COLO668 (cell line): Measurements from ENCODE around the gene UBE4B.
"Not testable (repeated sequence)": the region's sequence is repeated elsewhere in the genome, so short reads cannot be mapped to it uniquely, and the experiment has no call there.

Experiments used
- DNase-seq: peaks from one replicate; lab custom pipeline; 2025; ENCODE audit not compliant: unreplicated experiment; lab: John Stamatoyannopoulos, UW

The UBE4B gene

GRCh38 chr1:10208537-10208936 is 175.8 kb downstream of the UBE4B start:
- no peak for DNase-seq

DNA sequence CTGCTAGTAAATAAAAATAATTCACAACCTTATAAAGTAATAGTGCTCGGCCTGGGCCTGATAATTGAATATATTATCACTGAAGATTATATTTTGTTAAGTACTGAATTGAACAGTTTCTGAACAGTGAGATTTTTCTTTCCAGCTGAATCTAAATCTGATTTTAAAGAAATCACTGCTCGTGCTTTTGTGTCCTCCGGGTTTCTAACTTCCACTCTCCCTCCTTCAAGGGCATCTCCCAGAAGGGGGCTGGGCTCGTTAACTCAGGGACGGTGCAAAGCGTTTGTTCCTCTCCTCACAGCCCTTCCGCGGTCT is 176.8 kb downstream of the UBE4B start:
- DNase-seq = no peak

DNA sequence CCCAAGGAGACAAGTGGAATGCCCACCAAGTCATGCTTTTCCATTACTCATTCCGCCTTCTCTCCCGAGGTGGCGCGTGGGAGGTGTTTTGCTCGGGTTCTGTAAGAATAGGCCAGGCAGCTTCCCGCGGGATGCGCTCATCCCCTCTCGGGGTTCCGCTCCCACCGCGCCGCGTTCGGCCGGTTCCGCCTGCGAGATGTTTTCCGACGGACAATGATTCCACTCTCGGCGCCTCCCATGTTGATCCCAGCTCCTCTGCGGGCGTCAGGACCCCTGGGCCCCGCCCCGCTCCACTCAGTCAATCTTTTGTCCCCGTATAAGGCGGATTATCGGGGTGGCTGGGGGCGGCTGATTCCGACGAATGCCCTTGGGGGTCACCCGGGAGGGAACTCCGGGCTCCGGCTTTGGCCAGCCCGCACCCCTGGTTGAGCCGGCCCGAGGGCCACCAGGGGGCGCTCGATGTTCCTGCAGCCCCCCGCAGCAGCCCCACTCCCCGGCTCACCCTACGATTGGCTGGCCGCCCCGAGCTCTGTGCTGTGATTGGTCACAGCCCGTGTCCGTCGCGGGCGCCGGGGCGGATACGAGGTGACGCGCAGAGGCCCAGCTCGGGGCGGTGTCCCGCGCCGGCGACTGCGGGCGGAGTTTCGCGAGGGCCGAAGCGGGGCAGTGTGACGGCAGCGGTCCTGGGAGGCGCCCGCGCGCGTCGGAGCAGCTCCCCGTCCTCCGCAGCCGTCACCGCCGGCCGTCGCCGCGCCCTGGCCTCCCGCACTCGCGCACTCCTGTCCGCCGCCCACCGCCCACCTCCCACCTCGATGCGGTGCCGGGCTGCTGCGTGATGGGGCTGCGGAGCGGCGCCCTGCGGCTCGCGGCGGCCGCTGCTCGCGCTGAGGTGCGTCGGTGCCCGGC is 177.4 kb downstream of the UBE4B start, which contains the start of gene KIF1B:
Gene KIF1B (plus strand): TSS at position 666 of the 906 bp plus-strand sequence. CDS start 21,759 bp downstream, outside the sequence.
- peak; percentile 100 for DNase-seq

- peak; percentile 79 for DNase-seq
Observed at GRCh38 chr1:10210841-10211804, 178.4 kb downstream of the UBE4B start.

DNA sequence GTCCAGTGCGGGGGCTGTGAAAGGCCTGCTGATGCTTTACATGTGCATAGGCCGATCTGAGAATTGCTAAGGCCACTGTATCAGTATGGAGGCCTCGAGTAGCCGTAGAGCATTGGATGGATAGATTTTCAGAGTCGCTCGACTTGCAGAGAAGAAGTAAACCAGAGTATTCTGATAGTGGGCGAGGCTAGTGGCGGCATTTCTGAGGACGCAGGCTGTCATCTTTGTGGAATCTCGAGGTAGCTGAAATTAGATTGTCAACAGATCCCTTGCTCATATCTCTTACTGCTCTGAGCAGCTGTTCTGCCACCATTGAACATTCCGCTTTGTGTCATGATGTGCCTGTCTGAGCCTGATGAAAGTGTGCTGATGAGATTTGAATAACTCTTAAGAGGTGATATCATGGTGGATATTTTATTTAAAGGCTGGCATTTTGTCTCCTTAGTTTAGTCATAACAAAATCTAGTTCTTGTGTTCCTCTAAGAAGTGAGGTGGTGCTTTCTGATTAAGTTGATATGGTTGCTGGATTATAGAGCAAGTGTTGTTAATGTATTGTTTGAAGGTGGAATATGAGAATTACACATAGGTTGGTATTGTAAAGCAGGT is 179.2 kb downstream of the UBE4B start:
- DNase-seq = peak; percentile 63

DNA sequence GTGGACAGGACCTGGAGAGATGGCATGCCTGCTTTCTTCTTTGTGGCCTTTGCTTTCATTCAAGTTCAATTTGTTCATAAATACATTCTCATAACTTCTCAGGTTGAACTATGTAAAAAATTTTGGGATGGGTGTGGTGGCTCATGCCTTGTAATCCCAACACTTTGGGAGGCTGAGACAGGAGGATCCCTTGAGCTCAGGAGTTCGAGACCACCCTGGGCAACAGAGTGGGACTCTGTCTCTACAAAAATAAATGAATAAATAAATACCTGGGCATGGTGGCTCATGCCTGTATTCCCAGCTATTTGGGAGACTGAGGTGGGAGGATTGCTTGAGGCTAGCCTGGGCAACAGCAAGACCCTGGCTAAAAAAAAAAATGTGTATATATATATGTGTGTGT is 179.7 kb downstream of the UBE4B start:
- DNase-seq = no peak

- DNase-seq = no peak
Observed at GRCh38 chr1:10213186-10213705, 180.5 kb downstream of the UBE4B start.

DNA sequence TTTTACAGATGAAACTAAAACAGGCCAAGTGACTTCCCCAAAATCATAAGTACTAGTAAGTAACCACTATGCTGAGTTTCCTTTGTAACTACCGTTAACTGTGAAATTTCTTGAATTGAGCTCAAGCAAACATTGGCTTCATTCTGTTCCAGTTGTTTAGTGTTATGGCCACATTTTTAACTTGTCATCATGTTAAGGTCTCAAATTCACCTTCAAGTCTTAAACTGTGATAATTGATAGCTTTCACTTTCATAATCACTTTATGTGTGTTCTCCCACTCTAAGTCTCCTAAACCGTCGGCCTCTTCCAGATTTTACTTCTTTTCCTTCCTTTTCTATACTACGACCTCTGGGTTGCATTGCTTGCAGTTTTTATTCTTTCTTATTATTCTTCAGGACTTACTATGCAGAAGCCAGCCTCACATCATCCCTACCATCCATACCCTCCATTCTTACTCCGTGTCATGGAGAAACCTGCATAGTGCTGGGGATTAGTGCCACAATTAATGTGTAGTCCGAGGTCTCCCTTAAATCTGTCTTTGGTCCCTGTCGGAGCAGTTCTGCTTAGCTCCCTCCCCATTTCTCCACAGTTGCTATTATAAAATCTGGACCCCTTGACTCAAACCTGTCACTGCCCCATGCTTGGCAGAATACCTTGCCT is 183.5 kb downstream of the UBE4B start:
- DNase-seq = no peak

DNA sequence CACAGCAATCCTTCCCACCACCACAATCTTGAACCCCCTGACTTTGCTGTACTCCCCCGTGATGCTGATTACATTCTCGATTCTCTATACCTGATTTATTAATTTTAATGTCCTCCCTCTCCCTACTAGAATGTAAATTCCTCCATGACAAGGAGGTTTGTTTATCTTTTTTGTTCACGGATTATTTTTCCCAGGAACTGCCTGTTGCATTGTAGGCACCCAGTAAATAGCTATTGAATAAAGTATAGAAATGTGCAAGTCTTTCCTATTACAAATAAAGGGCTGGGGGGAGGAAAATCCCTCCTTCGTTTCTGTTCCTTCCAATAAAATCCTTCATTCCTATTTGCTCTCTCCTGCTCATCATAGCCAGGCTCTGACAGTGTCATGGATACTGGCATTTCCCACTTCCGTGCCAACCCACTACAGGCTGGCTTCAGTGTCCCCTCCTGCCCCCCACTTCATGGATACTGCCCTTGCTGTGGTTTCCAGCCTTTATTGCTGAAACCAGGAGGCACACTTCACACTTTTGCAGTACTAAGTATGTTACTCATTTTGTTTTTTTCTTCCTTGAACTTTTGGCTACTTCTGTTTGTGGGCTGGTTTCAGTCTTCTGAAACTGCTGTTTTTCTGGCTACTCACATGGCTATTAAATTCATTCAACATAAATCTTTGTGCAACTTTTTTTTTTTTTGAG is 185.1 kb downstream of the UBE4B start:
- DNase-seq = no peak

- no peak for DNase-seq
Observed at GRCh38 chr1:10220200-10220599, 187.4 kb downstream of the UBE4B start.

DNA sequence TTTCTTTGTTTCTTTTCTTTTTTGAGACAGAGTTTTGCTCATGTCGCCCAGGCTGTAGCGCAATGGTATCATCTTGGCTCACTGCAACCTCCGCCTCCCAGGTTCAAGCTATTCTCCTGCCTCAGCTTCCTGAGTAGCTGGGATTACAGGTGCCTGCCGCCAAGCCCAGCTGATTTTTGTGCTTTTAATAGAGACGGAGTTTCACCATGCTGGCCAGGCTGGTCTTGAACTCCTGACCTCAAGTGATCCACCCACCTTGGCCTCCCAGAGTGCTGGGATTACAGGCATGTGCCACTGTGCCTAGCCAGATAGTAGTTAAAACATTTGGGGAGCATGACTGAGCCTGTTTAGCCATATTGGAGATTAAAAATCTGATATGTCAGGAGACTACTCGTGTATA is 187.9 kb downstream of the UBE4B start:
- not testable (repeated sequence) for DNase-seq

DNA sequence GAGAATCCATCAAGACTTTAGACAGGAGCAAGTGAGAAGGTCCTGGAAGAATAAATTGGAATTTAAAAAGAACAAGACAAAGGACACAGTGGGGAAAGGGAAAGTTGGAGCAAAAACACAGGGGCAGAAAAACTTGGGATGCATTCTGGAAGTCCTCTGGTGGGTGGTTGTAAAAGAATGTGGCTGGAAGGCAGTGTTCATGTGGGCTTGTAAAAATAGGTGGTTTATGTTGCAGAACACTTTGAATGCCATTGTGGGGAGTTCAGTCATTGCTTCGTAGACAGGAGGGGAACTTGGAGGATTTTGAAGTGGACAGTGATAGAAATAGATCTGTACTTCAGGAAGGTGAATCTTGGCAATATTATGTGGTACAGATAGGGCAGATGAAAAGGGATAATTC is 192.8 kb downstream of the UBE4B start:
- DNase-seq = no peak

DNA sequence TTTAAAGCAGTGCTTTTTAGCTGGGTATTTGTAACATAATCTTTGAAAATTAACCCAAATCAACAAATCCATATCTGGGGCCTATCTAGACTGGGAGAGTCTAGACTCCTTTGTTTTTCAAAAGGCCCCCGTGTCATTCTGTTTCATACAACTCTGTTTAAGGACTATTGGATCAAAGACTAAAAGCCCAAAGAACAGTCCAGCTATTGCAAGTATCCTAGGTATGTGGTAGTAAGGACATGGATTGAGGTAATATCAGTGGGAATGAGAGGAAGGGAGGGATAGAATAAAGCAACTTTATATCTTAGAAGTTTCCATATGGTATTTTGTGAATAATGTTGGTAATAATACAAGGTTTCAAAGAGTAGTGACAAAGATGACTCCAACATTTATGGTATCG is 195.8 kb downstream of the UBE4B start:
- DNase-seq = no peak

- no peak for DNase-seq
Observed at GRCh38 chr1:10229903-10230302, 197.1 kb downstream of the UBE4B start.
